Activated gamma-delta T cell (primary cell): ENCODE data around the gene DPYSL3.

Source experiments
- DNase-seq: peaks from one replicate; lab custom pipeline; 2025; lab: John Stamatoyannopoulos, UW

Gene DPYSL3

DNA sequence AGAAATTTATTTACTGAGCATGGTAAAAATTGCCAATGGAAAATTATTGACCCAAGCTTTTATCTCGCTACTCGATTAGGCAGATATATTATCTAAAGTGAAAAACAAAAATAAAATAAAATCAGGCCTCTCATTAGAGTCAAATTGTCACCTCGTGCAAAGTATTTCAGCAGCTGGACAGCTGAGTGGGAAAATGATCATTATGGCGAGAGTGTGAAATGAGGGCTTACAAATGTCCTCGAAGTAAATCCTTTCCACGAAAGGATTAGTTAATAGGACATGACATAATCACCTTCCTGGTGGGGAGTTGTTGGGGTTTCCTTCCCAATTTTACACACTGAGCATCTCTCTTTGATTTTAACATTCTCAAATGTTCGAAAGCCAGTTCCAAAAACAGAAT is 5.4 kb upstream of the DPYSL3 start:
- DNase-seq = no peak

DNA sequence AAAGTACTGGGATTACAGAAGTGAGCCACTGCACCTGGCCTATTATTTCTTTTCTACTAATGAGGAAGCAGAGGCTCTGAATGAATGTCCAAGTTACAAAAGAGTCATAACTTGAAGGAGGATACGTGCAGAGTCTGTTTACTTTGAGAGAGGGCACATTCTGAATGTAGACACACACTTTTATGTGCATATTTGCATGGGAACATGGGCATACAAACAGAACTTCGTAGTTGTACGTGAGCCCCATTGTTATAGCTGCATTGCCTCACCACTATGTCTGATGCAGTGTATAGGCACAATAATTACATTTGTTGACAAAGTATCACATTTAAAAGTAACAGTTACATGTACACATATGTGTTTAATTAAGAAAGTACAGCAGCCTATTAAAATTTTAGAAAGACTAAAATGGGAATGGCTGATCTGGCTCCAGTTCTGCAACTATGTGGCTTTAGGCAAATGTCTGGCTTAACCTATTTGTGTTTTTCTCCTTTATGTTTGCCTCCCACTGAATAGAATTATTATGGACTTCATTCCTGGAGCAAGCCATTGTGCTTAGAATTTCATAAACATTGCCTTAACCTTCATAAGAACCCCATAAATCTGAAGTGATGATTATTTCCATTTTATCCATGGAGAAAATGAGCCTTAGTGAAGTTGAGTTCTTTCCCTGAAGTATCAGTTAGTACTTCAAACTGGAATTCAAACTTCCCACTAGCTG is 3.0 kb upstream of the DPYSL3 start:
- DNase-seq = no peak

DNA sequence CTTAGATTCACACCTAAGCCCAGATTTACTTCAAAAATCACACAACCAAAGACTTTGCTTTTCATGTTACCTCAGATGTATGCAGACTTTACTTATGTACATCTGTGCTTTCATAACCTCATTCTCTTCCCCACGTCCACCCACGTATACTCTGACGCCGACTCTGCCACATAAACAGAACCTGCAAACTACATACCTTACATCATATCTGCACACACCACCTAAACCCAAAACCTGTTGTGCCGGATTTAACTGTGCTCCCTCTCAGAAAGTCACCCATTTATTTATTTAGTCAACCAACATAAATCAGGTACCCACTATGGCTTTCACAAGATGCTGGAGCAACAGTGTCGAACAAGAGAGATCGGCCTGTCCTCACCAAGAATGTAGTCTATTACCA is 1.0 kb upstream of the DPYSL3 start:
- DNase-seq = no peak

DNA sequence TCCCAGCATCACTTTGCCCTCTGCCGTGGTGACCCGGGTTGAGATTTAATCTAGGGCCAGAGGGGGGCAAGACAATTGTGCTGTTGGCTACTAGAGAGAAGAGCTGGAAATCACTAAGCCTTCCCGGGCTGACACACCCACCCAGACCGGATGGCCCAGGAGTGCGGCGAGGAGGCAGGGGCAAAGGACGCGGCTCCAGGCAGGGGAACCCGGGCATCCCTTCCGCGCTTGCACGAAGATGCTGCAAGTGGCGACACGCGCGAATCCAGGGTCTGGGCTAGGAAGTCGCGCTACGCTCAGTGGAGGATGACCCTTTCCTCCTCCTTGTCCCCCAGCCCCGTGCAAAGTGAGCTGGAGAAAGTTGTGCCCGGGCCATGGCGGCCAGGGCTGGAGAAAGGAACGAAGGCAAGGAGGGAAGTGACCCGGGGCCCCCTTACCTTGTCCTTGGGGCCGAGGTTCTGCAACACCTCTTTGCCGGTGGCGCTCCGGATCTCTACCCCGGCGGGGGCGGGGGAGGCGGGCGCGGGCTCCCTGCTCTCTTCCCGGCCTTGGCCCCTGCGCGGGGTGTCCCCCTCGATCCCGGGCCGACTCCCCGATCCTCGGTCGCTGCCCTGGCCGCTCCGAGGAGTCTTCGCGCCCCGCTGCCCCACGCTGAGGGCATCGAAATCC is 693 bp downstream of the DPYSL3 start:
- DNase-seq = no peak

DNA sequence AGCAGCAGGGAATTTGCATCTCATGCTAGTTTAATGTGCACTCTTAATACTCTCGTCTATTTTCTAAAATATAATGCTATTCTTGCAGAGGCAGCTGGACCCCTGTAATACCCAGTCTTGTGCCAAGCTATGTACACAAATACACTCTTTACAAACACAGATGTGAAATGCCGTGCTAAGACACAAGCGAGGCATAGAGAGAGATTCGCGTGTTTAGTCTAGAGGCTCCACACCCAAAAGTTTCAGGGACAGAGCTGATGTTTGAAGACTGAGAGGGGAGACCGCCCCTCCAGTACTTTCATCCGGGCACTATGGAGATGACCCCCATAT is 1.2 kb downstream of the DPYSL3 start:
- no peak for DNase-seq

DNA sequence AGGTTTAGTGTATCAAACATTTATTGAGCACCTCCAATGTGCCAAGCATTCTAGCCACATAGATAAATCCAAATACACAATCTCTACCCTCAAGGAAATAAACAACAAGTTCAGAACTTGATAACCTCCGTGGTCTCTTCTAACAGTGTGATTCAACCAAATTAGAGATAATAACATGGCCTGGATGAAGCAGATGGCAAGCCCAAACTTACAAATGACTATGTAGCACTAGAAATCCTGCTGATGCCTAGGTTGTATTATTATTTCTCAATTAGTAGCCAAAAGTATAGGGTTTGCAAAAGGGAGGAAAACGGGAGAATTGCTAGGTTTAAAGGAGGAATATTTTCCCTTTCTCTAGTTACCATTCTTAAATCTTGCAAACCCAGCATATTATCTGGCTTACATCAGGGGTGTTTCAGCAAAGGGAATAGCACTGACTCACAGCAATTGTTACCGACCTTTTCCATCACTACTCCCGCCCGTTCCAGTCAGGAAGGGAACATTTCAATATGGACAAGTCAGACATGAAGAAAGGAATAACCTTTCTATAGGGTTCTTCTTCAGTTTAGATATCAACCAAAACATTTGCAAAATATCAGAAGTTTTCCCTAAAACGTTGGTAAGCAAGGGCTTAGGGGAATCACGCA is 2.3 kb downstream of the DPYSL3 start:
- no peak for DNase-seq

DNA sequence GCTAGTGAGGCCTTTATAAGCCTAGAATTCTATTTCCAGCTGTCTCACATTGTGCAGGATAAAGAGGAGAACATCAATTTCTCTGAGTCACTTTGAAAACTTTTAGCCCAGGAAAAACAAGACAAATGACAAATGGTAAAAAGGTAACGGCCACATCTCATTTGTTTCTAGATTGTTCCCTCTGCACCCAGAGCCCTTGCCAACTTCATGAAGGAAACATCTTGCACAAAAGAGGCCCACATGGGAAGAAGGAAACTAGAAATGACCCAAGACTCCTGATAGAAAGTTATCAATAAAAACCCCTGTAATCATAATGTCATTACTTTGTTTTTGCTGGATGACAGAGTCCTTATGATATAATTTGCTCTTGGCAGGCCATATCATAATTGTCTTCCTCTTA is 5.3 kb downstream of the DPYSL3 start:
- DNase-seq = no peak

DNA sequence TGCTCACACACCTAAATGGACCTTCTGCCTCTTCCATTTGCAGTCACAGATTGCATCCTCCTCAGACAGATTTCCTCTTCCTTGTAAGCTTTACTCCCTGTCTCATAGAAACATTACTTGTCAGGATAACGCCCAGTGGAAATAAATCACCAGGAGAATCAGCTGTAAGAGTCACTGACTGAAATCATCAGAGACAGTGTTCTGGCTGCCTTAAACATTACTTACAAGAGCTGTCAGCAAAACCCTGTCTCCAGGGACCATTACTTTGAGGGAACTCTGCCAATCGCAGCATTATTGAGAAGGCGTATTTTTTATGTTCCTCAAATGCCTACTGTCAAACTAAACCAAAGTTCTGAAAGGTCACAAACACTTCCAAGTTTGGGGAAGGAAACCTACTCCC is 5.9 kb downstream of the DPYSL3 start:
- DNase-seq = no peak

DNA sequence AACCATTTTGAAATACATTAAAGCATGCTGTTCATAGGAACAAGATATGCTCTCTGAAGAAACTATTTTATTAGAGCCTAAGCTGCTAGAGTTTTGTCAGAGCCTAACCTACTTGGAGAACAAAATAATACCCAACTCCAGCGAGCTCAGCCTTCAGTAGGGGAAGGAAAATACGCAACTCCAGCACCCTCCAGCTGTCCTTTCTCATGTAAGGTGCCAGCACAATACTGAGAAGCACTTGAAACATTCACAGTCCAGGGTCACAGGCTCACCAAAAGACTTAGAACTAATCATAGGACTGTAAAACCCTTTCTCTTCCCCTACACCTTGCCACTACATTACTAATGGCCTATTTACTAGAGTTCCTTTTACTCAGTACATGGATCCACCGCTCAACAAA is 18.9 kb downstream of the DPYSL3 start:
- no peak for DNase-seq

DNA sequence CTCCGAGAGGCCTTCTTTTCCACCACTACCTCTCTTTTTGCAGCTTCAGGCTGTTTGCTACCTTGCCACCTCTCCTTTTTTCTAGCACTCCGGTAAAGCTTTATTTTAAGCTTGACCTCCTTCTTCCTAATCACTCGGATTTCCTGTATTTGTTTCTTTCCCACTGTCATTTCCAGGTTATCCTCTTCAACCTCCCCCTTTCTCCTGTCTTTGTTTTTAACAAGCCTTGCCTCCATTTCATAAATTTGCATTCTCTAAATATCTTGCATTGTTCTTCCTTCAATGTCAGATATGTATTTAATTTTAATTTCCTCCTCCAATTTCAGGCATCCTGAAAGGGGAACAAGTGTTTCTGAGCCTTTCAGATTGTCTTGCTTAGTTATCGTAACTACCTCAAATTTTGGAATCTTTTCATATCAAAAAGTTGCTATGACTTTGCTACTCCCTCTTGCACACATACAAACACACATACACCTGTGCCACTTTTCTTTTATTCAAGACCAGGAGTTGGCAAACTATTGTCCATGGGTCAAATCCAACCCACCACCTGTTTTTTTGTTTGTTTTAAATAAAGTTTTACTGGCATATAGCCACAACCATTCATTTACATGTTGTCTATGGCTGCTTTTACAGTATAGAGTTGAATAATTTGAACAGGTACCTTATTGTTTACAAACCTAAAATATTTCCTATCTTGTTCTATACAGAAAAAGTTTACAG is 22.7 kb downstream of the DPYSL3 start:
- DNase-seq = no peak

DNA sequence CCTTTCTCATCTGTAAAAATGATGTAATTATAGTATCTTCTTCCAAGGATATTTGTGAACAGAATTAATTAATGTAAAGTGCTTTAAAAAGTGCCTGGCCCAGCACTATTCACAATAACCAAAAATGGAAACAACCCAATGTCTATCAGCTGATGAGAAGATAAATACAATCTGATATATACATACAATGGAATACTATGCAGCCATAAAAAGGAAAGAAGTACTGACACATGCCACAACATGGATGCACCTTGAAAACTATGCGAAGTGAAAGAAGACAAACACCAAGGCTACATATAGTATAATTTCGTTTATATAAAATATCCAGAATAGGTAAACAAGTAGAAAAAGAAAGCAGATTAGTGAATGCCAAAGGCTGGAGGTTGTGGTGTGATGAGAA is 24.1 kb downstream of the DPYSL3 start:
- no peak for DNase-seq

DNA sequence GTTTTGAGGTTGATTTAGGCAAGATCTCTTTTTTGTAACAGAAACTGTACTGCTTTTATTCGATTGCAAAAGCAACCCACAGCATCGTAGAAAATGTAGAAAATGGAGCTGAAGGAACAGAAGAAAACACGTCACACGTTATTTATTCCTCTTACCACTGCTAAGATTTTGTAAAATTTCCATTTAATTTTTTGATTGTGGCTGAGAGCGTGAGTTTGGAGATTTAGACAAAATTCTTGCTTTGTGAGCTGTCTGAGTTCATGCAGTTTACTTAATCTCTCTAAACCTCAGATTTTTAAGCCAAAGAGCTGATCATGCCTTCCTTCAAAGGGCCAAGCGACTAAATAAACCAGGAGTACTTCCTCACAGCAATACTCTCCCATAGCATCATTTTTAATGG is 24.8 kb downstream of the DPYSL3 start:
- no peak for DNase-seq

DNA sequence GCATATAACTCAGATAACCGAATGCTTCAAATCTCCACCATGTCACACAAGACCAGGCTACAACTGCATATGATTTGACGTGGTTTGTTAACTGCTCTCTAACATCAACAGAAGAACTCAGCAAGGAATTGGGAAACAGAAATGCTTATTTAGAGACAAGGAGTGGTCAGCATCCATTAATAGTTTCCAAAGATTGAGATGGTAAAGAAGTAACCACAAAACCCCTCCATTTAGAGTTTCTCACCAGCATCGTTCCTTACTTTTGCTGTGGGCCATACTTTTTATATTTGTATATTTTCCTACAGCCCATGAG is 25.2 kb downstream of the DPYSL3 start:
- no peak for DNase-seq

DNA sequence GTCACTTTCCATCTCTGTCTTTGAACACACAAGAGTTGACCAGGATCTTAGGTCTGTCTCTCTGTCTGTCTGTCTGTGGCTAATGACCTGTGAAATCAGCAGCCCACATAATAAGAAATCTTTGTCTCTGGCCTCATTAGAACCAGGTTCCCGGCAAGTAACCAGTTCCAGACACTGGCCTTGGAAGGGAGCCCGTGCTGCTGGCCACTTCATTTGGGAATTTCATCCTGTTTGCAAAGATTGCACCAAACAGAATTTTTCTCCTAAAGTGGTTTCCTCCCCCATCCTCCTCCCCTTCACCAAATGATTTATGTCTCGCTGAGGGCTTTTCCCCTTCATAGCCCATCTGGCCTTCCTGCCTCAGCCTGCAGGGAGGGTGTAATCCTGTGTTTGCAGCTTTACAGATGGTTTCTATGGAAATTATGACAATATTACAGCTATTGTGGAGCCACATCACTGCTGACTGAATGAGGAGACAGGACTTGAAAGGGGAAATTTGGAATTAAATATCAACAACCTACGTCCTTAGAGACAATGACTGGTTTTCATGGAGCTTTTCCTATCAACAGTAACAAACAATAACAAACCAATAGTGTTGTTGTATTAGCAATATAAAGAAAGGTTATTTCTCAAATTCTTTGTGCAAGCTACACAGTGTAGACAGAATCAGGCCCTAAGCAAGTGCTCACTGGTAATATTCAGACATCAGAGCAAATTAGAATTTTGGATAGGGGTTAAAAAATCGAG is 25.7 kb downstream of the DPYSL3 start:
- DNase-seq = no peak

DNA sequence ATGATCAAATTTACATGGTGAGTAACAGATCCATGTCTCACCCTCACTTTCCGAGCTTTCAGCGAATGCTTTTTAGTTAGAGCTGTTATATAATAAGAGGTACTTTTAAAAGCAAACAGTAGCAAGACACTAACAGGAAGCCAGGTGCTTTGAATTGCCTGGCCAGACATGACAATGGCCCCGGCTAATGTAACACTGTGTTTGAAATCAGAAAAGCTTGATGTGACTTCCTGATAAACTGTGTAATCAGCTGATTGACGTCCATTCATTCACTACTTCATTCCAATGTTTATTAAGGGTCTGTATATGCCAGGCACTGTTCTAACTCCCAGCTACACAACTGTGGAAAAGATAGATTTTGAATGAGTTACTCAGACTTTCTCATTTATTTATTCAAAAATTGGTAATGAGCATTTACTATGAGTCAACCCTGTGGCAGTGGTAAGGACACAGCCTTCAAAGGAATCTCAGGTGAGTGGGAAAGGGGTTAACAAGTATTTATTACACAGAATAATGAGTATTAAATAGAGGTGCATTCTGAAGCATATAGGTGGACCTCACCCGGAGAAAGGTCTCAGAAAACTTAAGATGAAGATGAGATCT is 26.6 kb downstream of the DPYSL3 start:
- DNase-seq = no peak

DNA sequence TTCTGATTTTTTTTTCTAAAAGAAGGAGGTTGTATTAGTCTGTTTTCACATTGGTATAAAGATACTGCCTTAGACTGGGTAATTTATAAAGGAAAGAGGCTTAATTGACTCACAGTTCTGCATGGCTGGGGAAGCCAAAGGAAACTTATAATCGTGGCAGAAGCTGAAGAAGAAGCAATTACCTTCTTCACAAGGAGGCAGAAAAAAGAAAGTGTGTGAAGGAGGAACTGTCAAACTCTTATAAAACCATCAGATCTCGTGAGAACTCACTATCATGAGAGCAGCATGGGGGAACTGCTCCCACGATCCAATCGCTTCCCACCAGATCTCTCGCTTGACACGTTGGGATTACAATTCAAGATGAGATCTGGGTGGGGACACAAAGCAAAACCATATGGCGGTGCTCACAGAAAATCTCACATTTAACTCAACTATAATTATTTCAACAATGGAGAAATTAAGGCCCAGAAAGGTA is 27.1 kb downstream of the DPYSL3 start:
- DNase-seq = no peak

DNA sequence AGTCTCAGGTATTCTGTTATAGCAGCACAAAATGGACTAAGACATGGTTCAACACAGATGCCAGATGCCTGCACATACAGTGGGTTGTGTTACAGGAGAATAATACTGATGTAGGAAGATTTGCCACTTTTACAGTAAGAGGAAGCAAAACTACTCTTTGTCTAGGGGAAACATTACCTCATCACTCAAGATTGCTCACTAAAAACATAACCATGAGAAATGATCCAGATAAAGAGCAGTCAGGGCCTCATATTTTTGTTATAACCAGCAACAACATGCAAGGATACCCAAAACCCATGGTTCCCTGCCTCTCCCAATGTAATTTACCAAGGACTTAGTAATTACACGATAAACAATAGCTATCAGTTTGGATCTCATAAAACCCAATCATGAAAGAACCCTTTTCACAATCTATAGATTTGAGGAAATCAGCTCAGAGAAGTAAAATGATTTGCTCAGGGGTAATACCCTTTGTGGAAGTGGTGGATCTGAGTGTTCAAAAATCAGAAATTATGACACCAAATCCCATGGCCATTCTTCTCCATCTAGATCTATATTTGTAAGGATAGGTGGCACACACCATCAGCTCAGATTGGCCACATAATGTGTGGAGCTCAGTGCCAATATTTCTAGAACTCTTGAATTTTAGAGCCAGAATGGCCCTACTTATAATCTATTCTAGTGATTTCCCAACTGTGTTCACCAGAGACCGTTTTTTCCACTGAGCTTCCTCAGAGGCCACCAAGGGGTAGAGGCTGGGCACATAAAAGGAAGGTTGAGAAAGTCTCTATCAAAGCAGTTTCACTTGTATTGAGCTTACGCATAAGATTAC is 27.8 kb downstream of the DPYSL3 start:
- DNase-seq = no peak

DNA sequence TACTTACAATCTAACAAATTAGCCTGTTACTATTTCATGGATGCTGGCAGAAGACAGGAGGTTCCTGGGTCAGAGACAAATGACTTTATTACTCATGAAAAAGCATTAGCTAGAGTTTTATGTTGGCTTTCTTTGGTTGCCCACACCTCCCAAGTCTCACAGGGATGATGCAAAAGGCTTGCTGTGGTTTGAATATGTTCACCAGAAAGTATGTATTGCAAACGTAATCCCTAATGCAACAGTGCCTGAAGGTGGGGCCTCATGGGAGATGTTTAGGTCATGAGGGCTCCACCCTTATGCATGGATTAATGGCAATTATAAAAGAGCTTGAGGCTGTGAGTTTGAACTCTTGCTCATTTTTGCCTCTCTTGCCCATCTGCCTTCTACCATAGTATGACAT is 28.5 kb downstream of the DPYSL3 start:
- no peak for DNase-seq

DNA sequence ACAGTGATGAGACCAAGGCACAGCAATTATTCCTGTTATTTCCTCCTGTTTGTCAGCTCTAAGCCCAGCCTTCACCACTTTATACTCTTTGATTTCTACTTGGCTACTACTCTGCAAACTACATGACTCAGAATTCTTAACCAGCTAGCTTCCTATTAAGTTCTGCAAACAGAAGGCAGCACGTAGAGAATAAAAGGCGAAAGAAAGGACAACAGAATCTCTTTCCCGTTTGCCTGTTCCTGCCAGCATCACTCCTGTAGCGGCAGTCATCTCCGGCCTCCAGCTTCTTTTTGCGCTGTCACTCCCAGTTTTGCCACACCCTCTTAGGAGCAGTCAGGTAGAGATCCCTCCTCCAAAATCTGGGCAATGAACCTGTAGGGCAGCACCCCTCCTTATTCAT is 29.9 kb downstream of the DPYSL3 start:
- no peak for DNase-seq

DNA sequence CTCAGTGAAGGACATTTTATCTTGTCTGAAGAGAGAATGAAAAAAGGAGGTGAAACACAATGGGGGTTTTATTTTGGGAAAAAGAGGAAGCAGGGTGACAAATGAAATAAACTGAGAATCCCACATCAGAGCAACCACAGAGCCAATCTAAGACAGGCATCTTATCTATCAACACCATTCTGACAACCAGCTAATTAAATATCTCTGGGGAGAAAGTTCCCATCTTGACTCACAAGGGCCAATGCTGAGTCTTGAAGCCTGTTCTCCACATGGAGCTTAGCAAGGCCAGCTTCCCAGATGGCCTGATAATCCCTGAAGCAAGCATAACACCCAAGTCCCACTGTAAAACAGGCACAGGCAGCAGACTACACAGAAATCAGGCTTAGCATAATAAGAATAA is 30.4 kb downstream of the DPYSL3 start:
- no peak for DNase-seq

DNA sequence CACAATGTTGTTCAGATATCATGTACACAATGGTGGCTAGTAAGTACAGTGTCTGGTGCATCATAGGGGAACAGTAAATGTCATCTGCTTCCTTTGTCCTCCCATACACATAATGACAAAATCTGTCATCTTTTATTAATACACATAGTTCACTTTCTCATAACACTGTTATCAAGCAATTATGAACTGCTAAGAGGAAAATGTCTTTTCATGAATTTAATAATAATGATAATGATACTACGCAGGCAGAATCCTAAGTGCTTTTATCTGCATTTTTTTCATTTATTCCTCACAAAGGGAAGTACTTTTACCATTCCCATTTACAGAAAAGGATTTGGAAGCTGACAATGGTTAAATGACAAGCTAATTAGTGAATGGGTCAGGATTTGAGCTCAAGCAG is 35.7 kb downstream of the DPYSL3 start:
- DNase-seq = no peak
